ENCODE results near the gene CNFN.

Gene CNFN

GRCh38 chr19:42389899-42390298, at the start of gene CNFN:
TSS of gene CNFN (minus strand) at chr19:42390297. CDS start at chr19:42389037, 1,260 bp downstream.
- DNase-seq (ENCODE audit: low spot score), result no peak

- DNase-seq (ENCODE audit: low spot score), result no peak
Measured at GRCh38 chr19:42436006-42436405, 45.9 kb upstream of the CNFN start.

GRCh38 chr19:42435316-42435715, 45.2 kb upstream of the CNFN start:
- DNase-seq (ENCODE audit: low spot score), result no peak

- DNase-seq (ENCODE audit: low spot score), result peak; percentile 58
Measured at GRCh38 chr19:42433503-42434260, 43.6 kb upstream of the CNFN start.

GRCh38 chr19:42431486-42431885, 41.4 kb upstream of the CNFN start:
- no peak for DNase-seq (ENCODE audit: low spot score)

- no peak for DNase-seq (ENCODE audit: low spot score)
Measured at GRCh38 chr19:42428676-42429075, 38.6 kb upstream of the CNFN start.

- DNase-seq (ENCODE audit: low spot score), result no peak
Measured at GRCh38 chr19:42427313-42427712, 37.2 kb upstream of the CNFN start, which contains the start of gene LIPE. TSS of gene LIPE (minus strand) at chr19:42427388. CDS start at chr19:42427149, 239 bp downstream.

DNA sequence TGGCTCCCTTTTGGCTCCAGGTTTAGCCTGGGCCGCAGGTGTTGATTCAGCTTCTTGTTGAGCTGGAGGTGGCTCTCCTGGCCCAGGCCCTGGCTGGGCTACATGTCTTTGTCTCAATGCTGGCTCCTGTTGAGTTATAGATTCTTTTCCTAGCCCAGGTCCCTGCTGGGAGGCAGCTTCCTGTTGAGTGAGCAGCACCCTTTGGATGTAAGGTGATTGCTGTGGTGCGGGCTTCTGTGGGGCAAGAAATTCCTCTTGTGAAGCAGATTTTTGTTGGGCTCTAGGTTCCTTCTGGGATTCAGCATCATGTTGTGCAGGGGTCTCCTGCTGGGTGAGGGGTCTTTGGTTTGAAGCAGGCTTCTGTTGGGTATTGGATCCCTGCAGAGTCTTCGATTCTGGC, 36.5 kb upstream of the CNFN start:
- no peak for DNase-seq (ENCODE audit: low spot score)

- no peak for DNase-seq (ENCODE audit: low spot score)
Measured at GRCh38 chr19:42424712-42425131, 34.6 kb upstream of the CNFN start.

DNA sequence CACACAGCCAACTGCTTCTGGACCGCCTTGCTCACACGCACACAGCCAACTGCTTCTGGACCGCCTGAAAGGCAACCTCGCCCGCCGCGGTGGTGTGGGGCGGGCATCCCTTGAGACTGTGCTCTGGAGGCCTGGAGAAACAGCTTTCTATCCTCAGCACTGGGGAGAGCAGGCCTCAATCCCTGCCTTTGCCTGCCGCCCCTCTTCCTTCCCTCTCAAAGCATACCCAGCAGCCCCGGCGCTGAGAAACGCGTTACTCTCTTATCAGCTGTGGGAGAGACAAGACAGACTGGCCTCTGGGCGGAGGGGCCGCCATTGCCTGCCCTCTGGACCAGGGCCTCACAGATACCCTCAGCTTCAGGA, 34.2 kb upstream of the CNFN start:
- DNase-seq (ENCODE audit: low spot score), result no peak

DNA sequence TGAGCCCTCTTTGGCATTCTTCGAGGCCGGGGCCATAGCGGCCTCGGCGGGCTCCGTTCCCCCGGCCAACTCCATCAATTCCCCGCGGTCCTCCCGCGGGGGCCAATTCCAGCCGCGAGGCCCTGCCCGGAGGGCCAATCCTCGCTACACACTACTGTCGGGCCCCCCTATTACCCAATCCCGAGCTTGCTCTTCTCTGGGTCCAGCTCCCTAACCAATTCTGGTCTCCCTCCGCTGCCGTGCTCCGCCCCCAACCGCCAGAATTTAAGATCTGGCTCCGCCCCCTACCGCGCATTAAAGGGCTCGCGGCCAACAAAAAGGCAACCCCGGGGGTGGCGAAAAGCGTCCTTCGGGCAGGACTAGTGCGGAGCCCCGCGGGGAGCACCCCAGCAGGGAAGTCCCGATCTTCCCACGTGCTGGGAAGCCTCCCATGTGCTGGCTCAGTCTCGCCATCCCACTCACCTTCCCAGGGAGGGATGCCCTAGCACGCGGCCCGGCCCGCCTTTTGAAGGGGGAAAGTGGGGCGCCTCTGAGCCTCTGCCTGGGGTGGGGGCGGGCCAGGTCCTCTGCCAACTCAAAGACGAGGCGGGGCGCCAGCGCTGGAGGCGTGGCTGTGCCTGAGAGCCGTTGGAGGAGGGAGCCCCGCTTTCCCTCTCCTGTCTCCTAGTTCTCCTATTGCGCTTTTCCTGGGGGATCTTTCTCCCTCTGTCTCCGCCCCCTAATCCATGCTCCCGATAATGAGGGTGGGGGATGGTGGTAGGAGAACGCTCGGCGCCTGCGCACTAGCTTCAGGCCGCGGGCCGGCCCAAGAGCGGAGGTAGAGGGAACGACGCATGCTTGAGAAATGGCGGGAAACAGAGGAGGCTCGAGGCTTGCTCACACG, 33.6 kb upstream of the CNFN start:
- DNase-seq (ENCODE audit: low spot score), result peak; percentile 96

DNA sequence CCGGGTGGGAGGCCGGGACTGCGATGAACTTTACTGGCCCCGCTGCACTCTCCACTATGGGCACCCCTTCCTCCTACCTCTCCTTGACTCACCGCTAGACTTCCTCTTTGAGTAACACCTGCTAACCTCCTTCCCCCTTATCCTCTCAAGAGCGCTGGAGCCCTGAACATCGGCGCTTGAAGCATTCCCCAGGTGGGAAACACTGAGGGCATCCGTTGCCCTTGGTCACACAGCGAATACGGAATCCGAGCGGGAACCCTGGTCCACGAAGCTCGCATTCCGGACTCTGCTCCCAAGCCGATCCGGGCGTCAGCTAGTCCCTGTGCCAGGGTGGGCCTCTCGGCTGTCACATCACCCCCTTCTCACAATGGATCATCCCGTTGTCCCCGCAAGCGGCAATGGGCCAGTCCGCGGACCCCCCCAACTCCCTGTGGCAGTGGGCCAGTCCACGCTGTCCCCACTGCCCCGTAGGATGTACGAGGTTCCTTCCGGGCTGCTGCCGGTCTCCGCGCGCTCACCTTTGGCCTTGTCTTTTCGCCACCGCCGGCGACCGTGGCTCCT, 32.9 kb upstream of the CNFN start:
- DNase-seq (ENCODE audit: low spot score), result peak; percentile 62

GRCh38 chr19:42422092-42422900, 32.2 kb upstream of the CNFN start:
- DNase-seq (ENCODE audit: low spot score), result peak; percentile 31

DNA sequence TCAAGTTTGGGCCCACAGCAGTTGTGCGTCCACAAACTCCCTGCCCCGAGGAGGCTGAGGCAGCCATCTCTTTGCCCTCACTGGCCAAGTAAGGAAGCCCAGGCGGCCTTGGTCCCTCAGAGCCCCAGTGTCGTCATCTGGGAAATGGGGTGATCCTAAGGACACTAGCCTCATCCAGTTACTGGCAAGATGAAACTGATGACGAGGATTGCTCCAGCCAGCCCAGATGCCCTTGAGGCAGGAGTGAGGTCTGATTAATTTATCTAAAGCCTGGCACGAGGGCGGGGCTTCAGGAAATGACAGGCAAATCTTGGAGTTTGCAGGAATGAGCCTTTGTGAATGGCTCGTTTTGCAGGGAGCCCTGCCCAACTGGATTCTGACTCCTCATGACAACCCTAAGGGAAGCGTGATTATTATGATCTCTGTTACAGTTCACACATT, 31.5 kb upstream of the CNFN start:
- no peak for DNase-seq (ENCODE audit: low spot score)

GRCh38 chr19:42421101-42421500, 31.0 kb upstream of the CNFN start:
- DNase-seq (ENCODE audit: low spot score), result no peak

- DNase-seq (ENCODE audit: low spot score), result peak; percentile 47
Measured at GRCh38 chr19:42420055-42420544, 30.0 kb upstream of the CNFN start.

GRCh38 chr19:42419309-42419708, 29.2 kb upstream of the CNFN start:
- DNase-seq (ENCODE audit: low spot score), result no peak

GRCh38 chr19:42412661-42413076, 22.6 kb upstream of the CNFN start:
- DNase-seq (ENCODE audit: low spot score), result no peak

DNA sequence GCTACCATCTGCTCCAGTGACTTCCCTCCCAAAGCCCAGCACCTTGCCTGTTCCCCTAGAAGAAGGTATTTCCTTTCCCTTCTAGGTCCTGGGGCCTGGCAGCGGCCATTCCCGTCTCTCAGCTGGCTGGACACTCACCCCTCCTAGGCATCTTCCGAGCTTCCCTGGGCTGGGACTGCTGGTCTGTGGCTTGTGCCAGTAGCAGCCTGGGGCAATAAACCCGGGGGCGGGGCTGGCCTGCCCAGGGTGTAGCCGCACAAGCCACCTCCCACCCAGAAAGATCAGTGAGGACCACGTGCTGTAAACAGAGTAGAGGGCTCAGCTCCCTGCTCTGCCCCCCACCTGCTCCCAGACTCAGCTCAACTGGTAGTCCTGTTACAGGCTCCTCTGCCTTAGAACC, 22.1 kb upstream of the CNFN start:
- DNase-seq (ENCODE audit: low spot score), result no peak

DNA sequence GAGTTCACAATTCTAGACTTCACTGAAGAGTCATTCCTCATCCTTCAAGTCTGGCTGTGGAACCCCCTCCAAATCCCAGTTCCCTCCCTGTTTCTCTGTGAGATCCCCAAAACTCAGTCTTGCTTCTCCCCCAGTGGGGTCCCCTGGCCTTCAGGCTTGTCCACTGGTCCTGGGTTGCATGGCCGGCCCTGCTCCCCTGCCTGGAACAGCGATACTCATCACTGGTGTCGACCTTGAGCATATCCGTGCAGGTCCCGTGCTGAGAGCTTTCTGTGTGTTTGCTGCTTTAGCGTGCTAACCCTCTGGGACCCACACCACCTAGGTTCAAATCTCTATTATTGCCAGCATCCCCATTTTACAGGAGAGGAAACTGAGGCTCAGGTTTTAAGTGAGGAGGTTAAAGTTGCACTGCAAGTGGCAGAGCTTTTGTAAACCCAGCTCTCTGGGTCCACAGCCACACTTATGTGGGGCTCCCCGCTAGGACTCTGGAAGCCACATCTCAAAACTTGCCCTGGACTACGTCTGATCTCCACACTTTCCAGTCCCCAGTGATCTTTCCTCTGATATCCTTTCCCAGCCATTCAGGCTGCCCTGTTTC, 21.6 kb upstream of the CNFN start:
- DNase-seq (ENCODE audit: low spot score), result no peak

GRCh38 chr19:42410371-42410770, 20.3 kb upstream of the CNFN start:
- no peak for DNase-seq (ENCODE audit: low spot score)

Data from cerebellar cortex (tissue), 1 donor.